K562 (cell line): Measurements from ENCODE around the gene CNPY3. TPM values are rescaled to one million over a fixed set of nuclear protein-coding genes. Genes with fewer than 3 reads are reported as not detected.

Experiments used
- ATAC-seq: fragments of 200-7000 bp; cut with Tn5 transposase; 3 replicates; pipeline ENCODE4 v1.9.1; 2020; ENCODE audit warnings: moderate library complexity
- BruUV-seq: library from RNA; stranded (reverse); fragments of 400-500 nt; replicated peaks from 2 replicates; lab custom pipeline; 2021; lab: Mats Ljungman, UMichigan
- CTCF ChIA-PET: fragments of 300-600 bp; formaldehyde crosslinking; extraction: SDS; loops from one replicate; lab custom pipeline; 2021; ENCODE audit warnings: low intra/inter-chr PET ratio; lab: Yijun Ruan, JAX
- POLR2A ChIA-PET: fragments of 300-600, 350-650 bp; sonication (Branson Sonifier 250); formaldehyde crosslinking; extraction: SDS; loops from one replicate; lab custom pipeline; 2021; ENCODE audit warnings: antibody characterized with exemption, inconsistent platforms; lab: Yijun Ruan, JAX
- DNase-seq, 4 experiments: peaks; one replicate each; pipeline versions ENCODE4 v3.0.0 to v3.0.0-alpha.2; 2011 to 2018; ENCODE audit warnings: low spot score in 3 of 4, mixed read lengths in 3 of 4; ENCODE audit errors: extremely low read depth in 1 of 4
- FAIRE-seq: peaks from 2 replicates; lab custom pipeline; 2011; peaks lifted over from hg19 to GRCh38; lab: Jason Lieb, UNC
- H2AFZ ChIP-seq: 2 replicates; pipeline ENCODE4 v1.6.0; 2011; ENCODE audit warnings: low read depth, low read length, control low read depth, inconsistent platforms
- H3K27ac ChIP-seq: fragments of 200-600 bp; 3 replicates; pipeline ENCODE4 v1.8.0; 2011; ENCODE audit warnings: low read depth, mild to moderate bottlenecking, control low read depth, inconsistent platforms, low read length, moderate library complexity, mixed read lengths; ENCODE audit errors: extremely low read depth
- H3K27me3 ChIP-seq, 2 experiments: fragments of 300-600 bp in 1 of 2; 2 replicates in 1 of 2; 3 replicates in 1 of 2; pipeline versions ENCODE4 v1.6.0 to v1.8.0; 2011; ENCODE audit warnings: inconsistent platforms in 2 of 2, low read length in 2 of 2, mild to moderate bottlenecking in 1 of 2, mixed read lengths in 1 of 2, moderate library complexity in 1 of 2; ENCODE audit not compliant: control insufficient read depth in 2 of 2, insufficient read depth in 2 of 2
- H3K36me3 ChIP-seq: fragments of 300-600 bp; 3 replicates; pipeline ENCODE4 v1.8.0; 2011; ENCODE audit warnings: mild to moderate bottlenecking, low read length, inconsistent platforms; ENCODE audit not compliant: control insufficient read depth, insufficient read depth
- H3K4me1 ChIP-seq, 2 experiments: fragments of 200-600 bp in 1 of 2; replicated peaks in 1 of 2; 2 replicates in 1 of 2; 3 replicates in 1 of 2; pipeline versions ENCODE4 v1.5.1 to v1.8.0; 2011; ENCODE audit warnings: inconsistent platforms in 2 of 2, low read length in 2 of 2, mild to moderate bottlenecking in 1 of 2, mixed read lengths in 1 of 2, moderate library complexity in 1 of 2; ENCODE audit not compliant: control insufficient read depth in 2 of 2, insufficient read depth in 2 of 2
- H3K4me2 ChIP-seq: 2 replicates; pipeline ENCODE4 v1.6.1; 2011; ENCODE audit warnings: low read length, control low read depth, inconsistent platforms, mixed read lengths; ENCODE audit not compliant: insufficient read depth
- H3K4me3 ChIP-seq: fragments of 200-600 bp; sonication (generic), shearing (Covaris generic); 2 replicates; pipeline ENCODE4 v1.5.1; 2016; ENCODE audit warnings: control low read depth, inconsistent platforms
- H3K79me2 ChIP-seq: fragments of 200-600 bp; 3 replicates; pipeline ENCODE4 v1.8.0; 2011; ENCODE audit warnings: low read length, inconsistent platforms; ENCODE audit not compliant: control insufficient read depth, insufficient read depth
- H3K9ac ChIP-seq, 2 experiments: 2 replicates each; pipeline versions ENCODE4 v1.6.0 to v1.6.1; 2011; ENCODE audit warnings: low read depth in 2 of 2, low read length in 2 of 2, control low read depth in 1 of 2, inconsistent platforms in 1 of 2, mild to moderate bottlenecking in 1 of 2, mixed read lengths in 1 of 2; ENCODE audit not compliant: insufficient read depth in 1 of 2
- H3K9me1 ChIP-seq: one replicate; pipeline ENCODE4 v1.6.0; 2011; ENCODE audit warnings: inconsistent platforms, mild to moderate bottlenecking, low read length, moderate library complexity; ENCODE audit not compliant: control insufficient read depth, insufficient read depth
- H3K9me3 ChIP-seq: replicated peaks from 2 replicates; pipeline ENCODE4 v1.5.1; 2011; ENCODE audit warnings: low read depth, low read length, inconsistent platforms; ENCODE audit not compliant: control insufficient read depth, insufficient read depth
- H4K20me1 ChIP-seq: replicated peaks from 2 replicates; pipeline ENCODE4 v1.6.1; 2011; ENCODE audit warnings: low read length, inconsistent platforms, mixed read lengths; ENCODE audit not compliant: control insufficient read depth, insufficient read depth
- ATF4 ChIP-seq: fragments of 450-650 bp; formaldehyde crosslinking; IDR thresholded peaks from 2 replicates; pipeline ENCODE4 v1.4.0; 2022; ENCODE audit warnings: mild to moderate bottlenecking, moderate library complexity
- CLOCK ChIP-seq: fragments of 250-450 bp; sonication (Bioruptor Pico); IDR thresholded peaks from 2 replicates; pipeline ENCODE4 v1.4.0; 2020; ENCODE audit warnings: mild to moderate bottlenecking, moderate library complexity, borderline replicate concordance
- GABPB1 ChIP-seq: sonication (generic); formaldehyde crosslinking; IDR thresholded peaks from 2 replicates; pipeline ENCODE4 v1.8.0; 2022; ENCODE audit warnings: mild to moderate bottlenecking, missing genetic modification reagents
- HCFC1 ChIP-seq: IDR thresholded peaks from 2 replicates; pipeline ENCODE4 v1.6.1; 2012; ENCODE audit warnings: low read depth, low read length, improper control_type of control experiment
- HMG20B ChIP-seq: fragments of 250-450 bp; sonication (Bioruptor Pico); IDR thresholded peaks from 2 replicates; pipeline ENCODE4 v1.5.0; 2021; ENCODE audit warnings: mild to moderate bottlenecking
- ID3 ChIP-seq, 2 experiments: fragments of 250-450 bp in 1 of 2; fragments of 450-650 bp in 1 of 2; sonication (Bioruptor Pico) in 1 of 2; IDR thresholded peaks; 2 replicates each; pipeline versions ENCODE4 v1.6.1 to v1.8.0; 2016 to 2021; ENCODE audit warnings: mild to moderate bottlenecking in 2 of 2, moderate library complexity in 2 of 2, missing compliant biosample characterization in 1 of 2, missing genetic modification characterization in 1 of 2
- MBD1 ChIP-seq: fragments of 250-450 bp; sonication (Bioruptor Pico); IDR thresholded peaks from 2 replicates; pipeline ENCODE4 v1.8.0; 2022; ENCODE audit warnings: inconsistent platforms
- MIER1 ChIP-seq: fragments of 450-650 bp; IDR thresholded peaks from 2 replicates; pipeline ENCODE4 v1.6.1; 2016; ENCODE audit warnings: antibody characterized with exemption, mild to moderate bottlenecking, low read depth
- NEUROD1 ChIP-seq: fragments of 150-350 bp; IDR thresholded peaks from 2 replicates; pipeline ENCODE4 v1.6.1; 2014; ENCODE audit warnings: borderline replicate concordance, low read length, low read depth; ENCODE audit not compliant: partially characterized antibody
- NONO ChIP-seq, 2 experiments: fragments of 200-400 bp in 1 of 2; fragments of 450-650 bp in 1 of 2; formaldehyde crosslinking in 1 of 2; IDR thresholded peaks; 2 replicates each; pipeline ENCODE4 v1.6.1; 2017; ENCODE audit warnings: low read depth in 2 of 2, mild to moderate bottlenecking in 2 of 2, moderate library complexity in 2 of 2, low read length in 1 of 2
- PTBP1 ChIP-seq: fragments of 200-400 bp; formaldehyde crosslinking; IDR thresholded peaks from 2 replicates; pipeline ENCODE4 v1.6.1; 2017; ENCODE audit warnings: low read depth, low read length
- RBFOX2 ChIP-seq: fragments of 200-400 bp; formaldehyde crosslinking; IDR thresholded peaks from 2 replicates; pipeline ENCODE4 v1.6.1; 2017; ENCODE audit warnings: low read depth, mild to moderate bottlenecking, low read length, moderate library complexity
- TOE1 ChIP-seq, 2 experiments: fragments of 450-650 bp in 1 of 2; sonication (generic) in 1 of 2; formaldehyde crosslinking in 1 of 2; IDR thresholded peaks; 2 replicates each; pipeline versions ENCODE4 v1.7.1 to v1.8.0; 2016 to 2022; ENCODE audit warnings: borderline replicate concordance in 2 of 2, mild to moderate bottlenecking in 2 of 2, antibody characterized with exemption in 1 of 2, inconsistent platforms in 1 of 2, low read depth in 1 of 2, missing genetic modification reagents in 1 of 2, moderate library complexity in 1 of 2
- ZFP36 ChIP-seq: fragments of 150-350 bp; IDR thresholded peaks from 2 replicates; pipeline ENCODE4 v1.6.1; 2018; ENCODE audit warnings: low read length, low read depth; ENCODE audit not compliant: partially characterized antibody
- ZZZ3 ChIP-seq: fragments of 450-650 bp; IDR thresholded peaks from 2 replicates; pipeline ENCODE4 v1.6.1; 2016; ENCODE audit warnings: antibody characterized with exemption, mild to moderate bottlenecking, moderate library complexity
- in situ Hi-C: fragments of 300-500 bp; cut with MboI; formaldehyde crosslinking; loops from 4 replicates; pipeline ENCODE4 v1.15.0; 2018; ENCODE audit warnings: inconsistent platforms, mixed read lengths
- intact Hi-C: fragments of 100-400 bp; cut with micrococcal nuclease; formaldehyde crosslinking; loops from 2 replicates; pipeline ENCODE4 v1.14.2; 2022
- polyA plus RNA-seq, 8 experiments: library from polyadenylated mRNA; depleted of rRNA in 4 of 8; stranded (reverse) in 5 of 8; unstranded in 3 of 8; fragments of >200 nt; fragmentation: Nextera tagmentation in 2 of 8; fragmentation: Illumina TruSeq in 1 of 8; extraction: Ambion mirVana in 2 of 8; extraction: Trizol in 1 of 8; gene quantifications; 2 replicates each; pipeline versions ENCODE4 v1.2.1 to v1.2.3, GENCODE V29; 2011 to 2014; ENCODE audit warnings: inconsistent platforms in 1 of 8, missing spikeins in 1 of 8
- total RNA-seq, 7 experiments: library from RNA; depleted of rRNA in 6 of 7; stranded (reverse); fragments of >200 nt in 6 of 7; fragmentation: Illumina TruSeq in 2 of 7; extraction: Trizol in 2 of 7; gene quantifications; 2 replicates each; pipeline versions ENCODE4 v1.2.1 to v1.2.3, GENCODE V29; 2011 to 2021; ENCODE audit warnings: low replicate concordance in 1 of 7

CNPY3 gene
- total and polyA plus RNA-seq, 9 of the 15 experiments (the other 6 are each of a cell fraction or from before 2014, with no cell fraction given): 2.4 to 37.4 (median 21.2) TPM

- TF ChIP-seq RBFOX2 (no peak), ZZZ3 (no peak), MIER1 (no peak), ID3 (CRISPR knock-in tag; IDR thresholded peaks at IDR 0.05) (no peak), ID3 (tag; IDR thresholded peaks at IDR 0.05) (no peak), MBD1 (CRISPR knock-in tag) (no peak), NEUROD1 (no peak), ATF4 (CRISPR knock-in tag) (no peak)
These were observed 13.2 kb downstream of the CNPY3 start (continued) for GRCh38 chr6:42942444-42942843.

- CTCF ChIA-PET: no interaction called here
- Histone ChIP-seq H3K79me2 (no peaks in the 10 kb centered on the region), H3K36me3 (peaks cover 2% of the 10 kb centered on the region; the same call in 1 of the 3 replicates), H3K9ac (no peak overlapping the region), H4K20me1 (no peaks in the 10 kb centered on the region), H3K27me3 (no peaks in the 10 kb centered on the region), H3K4me3 (no peak overlapping the region), H3K9me3 (no peaks in the 10 kb centered on the region), H2AFZ (no peak overlapping the region), H3K4me1 (peaks cover 0 to 4% of the 10 kb centered on the region in 2 experiments; a peak in 1 of 5 replicates), H3K27ac (no peak overlapping the region), H3K4me2 (no peak overlapping the region), H3K9me1 (no peaks in the 10 kb centered on the region)
- ATAC-seq: no peak
- DNase-seq: no peak
- intact Hi-C loops (no loop called here), in situ Hi-C loops (no loop called here)
- no peak for FAIRE-seq
- POLR2A ChIA-PET: no interaction called here
- no TSS peak for BruUV-seq
- TF ChIP-seq GABPB1 (CRISPR knock-in tag): no peak
- TF ChIP-seq NONO (IDR thresholded peaks at IDR 0.05; ENCODE audit: low read depth in 2 of 2, low read length in 1 of 2): no peak
- TF ChIP-seq ZFP36: no peak
- no peak for TF ChIP-seq HCFC1
- TF ChIP-seq CLOCK (CRISPR knock-in tag): no peak
- no peak for TF ChIP-seq TOE1 (IDR thresholded peaks at IDR 0.05; ENCODE audit: borderline replicate concordance)
- no peak for TF ChIP-seq TOE1 (CRISPR knock-in tag; IDR thresholded peaks at IDR 0.05; ENCODE audit: borderline replicate concordance, low read depth)
- no peak for TF ChIP-seq HMG20B (CRISPR knock-in tag)
- no peak for TF ChIP-seq NEUROD1
- no peak for TF ChIP-seq PTBP1
These were observed 18.7 kb downstream of the CNPY3 start for GRCh38 chr6:42947950-42948349.
